SHP77 treated with DMSO at 0.1 percent for 48 hours (cell line): ENCODE measurements around the gene PSMG3.
"Not testable (repeated sequence)": the region's sequence is repeated elsewhere in the genome, so short reads cannot be mapped to it uniquely, and the experiment has no call there.

ENCODE experiments used
- DNase-seq: peaks from one replicate; lab custom pipeline; 2025; lab: John Stamatoyannopoulos, UW

Gene PSMG3

GRCh38 chr7:1533547-1534329 lies 36.1 kb downstream of the PSMG3 start:
- DNase-seq, result no peak

GRCh38 chr7:1533255-1533546 lies 36.6 kb downstream of the PSMG3 start:
- DNase-seq, result no peak

GRCh38 chr7:1532456-1533254 lies 37.2 kb downstream of the PSMG3 start:
- no peak for DNase-seq

GRCh38 chr7:1531979-1532455 lies 37.8 kb downstream of the PSMG3 start:
- no peak for DNase-seq

DNA sequence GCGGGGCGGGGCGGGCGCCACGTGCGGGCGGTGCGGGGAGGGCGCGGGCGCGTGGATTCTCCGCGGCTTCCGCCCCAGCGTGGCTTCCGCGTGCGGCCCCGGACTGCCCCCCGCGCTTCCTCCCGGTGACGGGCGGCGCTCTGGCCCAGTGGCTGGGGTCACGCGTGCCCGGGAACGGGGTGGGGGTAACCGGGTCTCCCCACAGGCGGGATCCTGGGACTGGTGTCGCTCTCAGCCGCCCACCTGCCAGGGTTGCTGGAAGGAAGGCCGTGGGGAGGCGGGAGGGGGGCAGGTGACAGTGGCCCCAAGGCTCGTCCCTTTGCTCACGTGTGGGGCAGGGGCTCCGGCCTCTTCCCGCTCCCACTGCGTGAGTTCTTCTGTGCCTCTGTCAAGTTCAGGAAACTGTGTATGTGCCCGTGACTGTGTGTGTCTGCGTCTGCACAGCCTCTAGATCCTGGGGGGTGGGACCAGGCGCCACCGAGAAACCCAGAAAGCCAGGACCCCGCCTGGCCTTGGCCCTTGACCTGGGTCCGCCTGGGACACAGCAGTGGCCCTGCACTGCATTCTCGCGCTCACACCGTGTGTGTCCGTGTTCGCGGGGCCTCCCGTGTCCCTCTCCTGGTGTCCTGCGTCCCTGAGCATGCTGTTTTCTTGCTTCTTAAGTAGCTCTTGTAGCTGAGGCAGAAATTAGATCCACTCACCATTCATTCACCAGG lies 38.4 kb downstream of the PSMG3 start:
- DNase-seq, result no peak

DNA sequence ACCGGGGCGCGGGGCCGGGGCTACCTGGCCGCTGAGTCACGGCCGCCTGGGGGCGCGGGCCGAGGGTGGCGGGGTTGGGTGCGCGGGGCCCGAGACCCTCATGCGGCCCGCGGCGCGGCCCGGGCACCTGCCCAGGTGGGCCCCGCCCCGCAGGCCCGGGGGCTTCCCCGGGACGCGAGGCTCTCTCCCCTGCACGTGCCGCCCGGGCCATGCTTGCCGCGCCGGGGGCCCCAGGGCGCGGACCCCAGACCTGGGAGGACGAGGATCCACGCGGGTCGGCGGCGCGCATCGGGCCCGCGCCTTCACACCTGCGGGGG lies 38.9 kb downstream of the PSMG3 start:
- DNase-seq, result no peak

DNA sequence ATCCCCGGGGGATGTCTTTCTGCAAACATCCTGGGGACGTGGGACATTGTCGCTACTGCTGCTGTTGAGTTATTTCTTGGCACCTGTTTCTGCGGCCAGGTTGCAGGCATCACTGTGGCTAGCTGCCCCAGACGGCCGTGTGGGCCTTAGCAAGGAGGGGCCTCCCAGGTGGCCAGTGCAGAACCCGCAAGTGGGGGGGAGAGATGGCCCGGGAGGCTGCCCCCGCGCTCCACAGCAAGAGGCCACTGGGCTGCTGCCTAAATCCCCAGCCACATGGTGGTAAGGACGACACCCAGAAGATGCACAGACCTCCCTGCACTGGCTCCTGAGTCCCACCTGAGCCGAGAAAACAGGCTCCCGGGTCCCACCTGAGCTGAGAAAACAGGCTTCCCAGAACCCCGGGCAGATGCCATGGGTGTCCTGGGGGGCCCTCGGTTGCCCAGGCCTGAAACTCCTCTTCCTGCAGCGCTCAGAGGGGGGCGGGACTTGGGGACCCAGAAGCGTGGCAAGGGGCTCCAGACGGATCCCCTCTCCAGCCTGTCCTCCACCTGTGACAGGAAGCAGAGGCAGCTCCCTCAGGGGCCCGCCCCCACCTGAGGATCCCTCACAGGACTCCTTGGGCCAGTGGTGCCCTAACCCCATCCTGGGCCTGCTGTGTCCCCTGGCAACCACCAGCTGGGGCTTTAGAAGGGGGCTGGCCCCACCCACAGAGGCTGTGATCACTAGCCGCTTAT lies 40.3 kb downstream of the PSMG3 start:
- no peak for DNase-seq

- DNase-seq, result no peak
Measured at GRCh38 chr7:1526271-1526754, 43.5 kb downstream of the PSMG3 start.

GRCh38 chr7:1525409-1525808 lies 44.4 kb downstream of the PSMG3 start:
- no peak for DNase-seq

DNA sequence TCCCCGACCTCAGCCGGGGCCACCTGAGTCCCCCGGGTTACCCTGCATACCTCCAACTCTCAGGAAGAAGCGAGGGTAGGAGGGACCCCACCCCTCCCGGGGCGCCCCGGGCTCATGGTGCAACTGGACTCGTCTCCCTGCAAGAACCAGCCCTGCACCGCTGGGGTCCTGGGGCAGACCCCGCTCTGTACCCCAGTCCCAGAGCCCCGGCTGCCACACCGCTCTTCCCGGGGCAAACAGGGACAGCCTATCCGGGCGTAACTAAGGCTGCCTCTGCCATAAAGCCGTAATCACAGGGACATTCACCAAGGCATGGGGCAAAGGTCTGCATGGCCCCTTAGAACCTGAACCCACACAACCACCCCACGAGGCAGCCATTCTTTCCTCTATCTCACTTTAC lies 46.0 kb downstream of the PSMG3 start:
- DNase-seq, result no peak

DNA sequence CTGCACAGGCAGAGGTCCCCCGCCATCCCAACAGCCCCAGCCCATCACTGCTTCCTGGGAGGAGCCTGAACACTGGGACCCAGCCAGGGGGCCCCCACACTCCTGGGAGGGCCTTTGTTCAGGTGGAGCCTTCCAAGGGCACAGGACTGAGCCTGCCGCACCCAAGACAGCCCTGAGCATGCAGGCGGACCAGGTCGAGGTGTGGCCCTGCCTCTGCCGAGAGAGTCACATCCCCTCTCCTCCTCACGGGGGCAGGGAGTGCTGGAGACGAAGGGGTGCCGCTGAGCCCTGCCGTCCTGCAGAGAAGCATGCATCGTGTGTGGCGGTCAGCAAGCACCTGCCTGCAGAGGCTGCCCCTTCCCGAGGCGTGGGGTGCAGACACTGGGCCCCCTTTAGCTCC lies 46.6 kb downstream of the PSMG3 start:
- no peak for DNase-seq

GRCh38 chr7:1521456-1521855 lies 48.4 kb downstream of the PSMG3 start:
- DNase-seq, result no peak

DNA sequence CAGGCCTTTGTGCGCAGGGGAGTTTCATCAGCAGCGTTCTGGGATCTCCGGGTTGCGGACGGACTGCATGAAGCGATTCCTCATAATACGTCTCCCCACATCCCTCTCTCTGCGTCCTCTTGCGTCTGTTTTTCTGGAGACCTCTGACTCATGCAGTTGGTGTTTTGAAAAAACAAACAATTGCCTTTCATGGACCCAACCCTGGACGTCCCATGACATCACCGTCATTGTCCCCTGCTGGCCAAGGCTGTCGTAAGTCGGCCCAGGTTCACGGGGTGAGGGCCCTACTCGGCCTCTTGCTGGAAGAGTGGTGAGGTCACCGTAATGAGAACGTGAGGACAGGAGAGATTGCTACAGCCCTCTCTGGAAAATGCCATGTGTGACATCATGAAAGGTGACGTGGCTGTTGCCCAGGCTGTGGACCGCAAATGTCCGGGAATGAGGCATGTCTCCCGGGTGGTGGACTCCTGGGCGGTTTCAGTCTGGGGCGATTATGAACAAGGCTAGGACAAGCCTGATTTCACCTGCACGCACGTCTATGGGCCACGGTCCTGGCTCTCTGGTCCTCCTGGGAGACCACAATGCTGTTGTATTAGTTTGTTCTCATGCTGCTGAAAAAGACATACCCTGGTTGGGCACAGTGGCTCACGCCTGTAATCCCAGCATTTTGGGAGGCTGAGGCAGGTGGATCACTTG lies 49.1 kb downstream of the PSMG3 start:
- peak; percentile 70 for DNase-seq

GRCh38 chr7:1519322-1519922 lies 50.4 kb downstream of the PSMG3 start:
- DNase-seq, result not testable (repeated sequence)
